ENCODE data around the gene BORCS8.

BORCS8 gene

DNA sequence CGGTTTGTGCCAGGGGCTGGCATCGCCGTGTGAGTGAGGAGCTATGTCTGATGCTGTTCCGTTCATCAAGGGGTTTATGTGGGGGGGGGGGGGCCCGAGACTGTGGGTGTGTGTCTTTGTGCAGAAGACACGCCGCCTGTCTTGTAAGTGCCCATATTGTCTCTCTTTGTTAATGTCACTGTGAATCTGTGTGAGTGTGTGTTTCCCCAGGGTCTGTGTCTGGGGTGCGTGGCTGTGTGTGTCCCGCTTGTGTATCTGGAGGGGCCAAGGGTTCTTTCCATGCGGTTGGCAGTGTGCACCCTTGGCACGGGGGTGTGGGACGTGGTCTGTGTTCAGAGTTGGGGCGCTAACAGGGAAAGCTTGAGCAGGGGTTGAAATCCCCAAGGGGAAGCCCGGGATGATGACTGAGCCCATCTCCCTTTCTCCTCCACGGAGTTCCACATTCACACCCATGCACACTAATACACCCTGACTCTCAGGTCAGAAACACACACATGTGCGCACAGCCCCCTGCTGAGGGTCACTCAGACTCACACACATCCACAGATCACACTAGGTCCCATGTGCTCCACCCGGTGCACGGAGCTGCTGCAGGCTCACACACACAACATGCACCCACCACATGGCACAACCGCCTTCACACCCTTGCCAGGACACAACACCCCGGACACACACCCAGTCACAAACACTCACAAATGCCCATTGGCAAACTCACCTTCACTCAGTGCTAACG lies 21.6 kb upstream of the BORCS8 start:
- no peak for DNase-seq (ENCODE audit: low read depth in 3 of 3)

DNA sequence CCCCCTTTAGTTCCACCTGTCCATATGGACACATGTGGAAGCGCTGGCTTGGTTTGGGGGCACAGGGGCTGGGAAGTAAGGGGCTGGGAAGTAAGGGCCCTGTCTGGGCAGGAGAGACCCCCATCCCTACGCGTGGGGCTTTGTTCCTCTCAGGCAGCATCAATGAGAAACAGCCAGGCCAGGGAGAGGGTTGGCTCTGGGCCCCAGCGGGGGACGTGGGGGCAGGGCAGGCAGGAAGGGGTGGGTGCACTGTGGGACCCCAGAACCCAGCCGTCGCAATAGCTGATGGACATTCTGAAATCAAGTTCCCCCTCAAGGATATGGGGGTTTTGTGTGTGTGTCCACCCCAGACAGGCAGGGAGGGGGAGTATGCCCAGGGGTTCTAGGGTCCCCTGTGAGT lies 21.0 kb upstream of the BORCS8 start:
- DNase-seq (ENCODE audit: low read depth in 3 of 3) = no peak

GRCh38 chr19:19211499-19212420 lies 19.8 kb upstream of the BORCS8 start, which contains the start of gene NCAN:
NCAN (plus strand) TSS chr19:19211958; CDS start chr19:19216954, 4,996 bp downstream.
- no peak for DNase-seq (ENCODE audit: low read depth in 3 of 3)

- no peak for DNase-seq (ENCODE audit: low read depth in 3 of 3)
These were observed 17.4 kb upstream of the BORCS8 start for GRCh38 chr19:19209372-19209771.

GRCh38 chr19:19207637-19208572 lies 16.0 kb upstream of the BORCS8 start:
- DNase-seq (ENCODE audit: low read depth in 3 of 3) = no peak

- DNase-seq (ENCODE audit: low read depth in 3 of 3) = no peak
These were observed 15.0 kb upstream of the BORCS8 start for GRCh38 chr19:19206938-19207337.

GRCh38 chr19:19205416-19206410 lies 13.8 kb upstream of the BORCS8 start:
- DNase-seq (ENCODE audit: low read depth in 3 of 3) = no peak

DNA sequence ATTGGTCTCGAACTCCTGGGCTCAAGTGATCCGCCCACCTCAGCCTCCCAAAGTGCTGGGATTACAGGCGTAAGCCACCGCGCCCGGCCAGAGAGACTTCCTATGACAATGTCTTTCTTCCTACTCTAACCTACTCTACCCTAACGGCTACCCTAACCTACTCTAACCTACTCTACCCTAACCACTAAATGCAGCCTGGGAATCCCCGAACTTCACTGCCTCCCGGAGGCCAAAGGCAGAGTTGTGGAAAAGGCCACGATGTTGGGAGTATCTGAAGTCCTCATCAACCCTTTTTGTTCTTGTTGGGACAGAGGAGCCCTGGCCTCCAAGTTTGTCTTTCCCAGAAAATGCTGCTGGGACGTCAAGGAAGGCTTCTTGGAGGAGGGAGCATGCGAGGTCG lies 12.2 kb upstream of the BORCS8 start:
- no peak for DNase-seq (ENCODE audit: low read depth in 3 of 3)

GRCh38 chr19:19203012-19203856 lies 11.3 kb upstream of the BORCS8 start, which contains the start of gene NR2C2AP:
NR2C2AP (minus strand) TSS chr19:19203414; CDS start chr19:19203060, 354 bp downstream.
- DNase-seq (ENCODE audit: low read depth in 3 of 3) = peak; percentile 89 to 91 (median 89)

- no peak for DNase-seq (ENCODE audit: low read depth in 3 of 3)
These were observed 10.7 kb upstream of the BORCS8 start for GRCh38 chr19:19202707-19203011.

GRCh38 chr19:19201697-19202630 lies 10.0 kb upstream of the BORCS8 start:
- no peak for DNase-seq (ENCODE audit: low read depth in 3 of 3)

- no peak for DNase-seq (ENCODE audit: low read depth in 3 of 3)
These were observed 2.0 kb upstream of the BORCS8 start for GRCh38 chr19:19193926-19194325.

- DNase-seq (ENCODE audit: low read depth in 3 of 3) = no peak
These were observed 1.0 kb upstream of the BORCS8 start for GRCh38 chr19:19192910-19193423.

- no peak for DNase-seq (ENCODE audit: low read depth in 3 of 3)
These were observed 229 bp downstream of the BORCS8 start for GRCh38 chr19:19191768-19192077.

DNA sequence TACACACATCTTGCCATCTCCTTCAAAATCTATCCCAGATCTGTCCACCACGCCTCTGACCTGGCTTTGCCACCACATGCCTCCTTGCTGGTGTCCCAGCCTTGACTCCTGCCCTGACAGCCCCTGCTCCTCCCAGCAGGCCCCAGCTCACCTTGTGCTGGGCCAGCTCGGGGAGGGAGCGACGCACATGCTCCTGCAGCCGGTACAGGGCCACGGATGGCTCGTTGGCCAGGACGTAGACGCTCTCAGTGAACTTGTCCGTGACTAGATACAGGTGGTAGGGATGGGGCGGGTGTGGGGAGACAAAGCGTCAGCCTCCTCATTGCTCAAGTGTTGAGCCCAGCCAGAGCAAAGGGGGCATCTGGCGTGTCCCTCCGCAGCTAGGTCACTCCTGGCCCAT lies 5.2 kb downstream of the BORCS8 start:
- DNase-seq (ENCODE audit: low read depth in 3 of 3) = no peak

DNA sequence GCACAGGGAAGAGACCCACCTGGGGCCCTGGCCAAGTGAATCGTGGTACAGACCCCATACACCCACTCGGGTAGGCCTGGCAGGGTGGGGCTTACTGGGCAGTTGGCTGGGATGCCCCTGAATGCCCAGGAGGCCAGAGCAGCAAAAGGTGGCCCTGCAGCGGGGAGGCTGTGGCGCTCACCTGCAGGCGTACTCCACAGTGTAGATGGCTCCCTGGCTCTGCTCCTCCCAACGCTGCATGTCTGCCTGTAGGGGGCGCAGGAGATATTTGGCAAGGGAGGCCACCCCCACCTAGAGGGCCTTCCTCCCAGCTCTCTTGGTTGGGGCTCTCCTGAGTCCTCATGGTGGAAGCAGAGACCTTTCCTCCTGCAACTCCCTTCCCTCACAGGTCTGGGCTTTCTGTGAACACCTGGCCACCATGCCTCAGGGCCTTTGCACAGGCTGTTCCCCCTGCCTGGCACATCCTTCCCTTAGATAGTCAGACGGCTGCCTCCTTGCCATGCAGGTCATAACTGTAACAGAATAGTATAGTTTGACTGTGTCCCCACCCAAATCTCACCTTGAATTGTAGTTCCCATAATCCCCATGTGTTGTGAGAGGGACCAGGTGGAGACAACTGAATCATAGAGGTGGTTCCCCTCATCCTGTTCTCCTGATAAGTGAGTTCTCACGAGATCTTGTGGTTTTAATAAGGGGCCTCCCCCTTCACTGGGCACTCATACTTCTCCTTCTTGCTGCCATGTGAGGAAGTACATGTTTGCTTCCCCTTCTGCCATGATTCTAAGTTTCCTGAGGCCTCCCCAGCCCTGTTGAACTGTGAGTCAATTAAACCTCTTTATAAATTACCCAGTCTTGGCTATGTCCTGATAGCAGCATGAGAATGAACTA lies 5.9 kb downstream of the BORCS8 start:
- peak in 2 of 3 experiments; percentile 22 to 39 for DNase-seq (ENCODE audit: low read depth in 3 of 3)

GRCh38 chr19:19181488-19181998 lies 10.4 kb downstream of the BORCS8 start:
- no peak for DNase-seq (ENCODE audit: low read depth in 3 of 3)

All from stimulated activated CD4-positive, alpha-beta T cell treated with anti-CD3 and anti-CD28 coated beads, TNF-alpha, amount 100 ng/mL, for 4 hours (primary cell).